GM12864 (cell line): ENCODE data around the gene MAMLD1.
"Not testable (repeated sequence)": the region's sequence is repeated elsewhere in the genome, so short reads cannot be mapped to it uniquely, and the experiment has no call there.

Experiments
- DNase-seq: peaks from one replicate; pipeline ENCODE4 v3.0.0-alpha.2; 2011; ENCODE audit warnings: low read depth
- H3K4me3 ChIP-seq: 2 replicates; pipeline ENCODE4 v1.5.1; 2011; ENCODE audit warnings: mild to moderate bottlenecking, low read depth, low read length, control low read depth
- TF ChIP-seq, protein P1 (sequence below): IDR thresholded peaks from 2 replicates; pipeline ENCODE4 v1.5.1; 2011; ENCODE audit warnings: low read depth, mild to moderate bottlenecking, moderate library complexity, low read length, control low read depth, inconsistent platforms; ENCODE audit errors: missing control alignments

Gene MAMLD1

DNA sequence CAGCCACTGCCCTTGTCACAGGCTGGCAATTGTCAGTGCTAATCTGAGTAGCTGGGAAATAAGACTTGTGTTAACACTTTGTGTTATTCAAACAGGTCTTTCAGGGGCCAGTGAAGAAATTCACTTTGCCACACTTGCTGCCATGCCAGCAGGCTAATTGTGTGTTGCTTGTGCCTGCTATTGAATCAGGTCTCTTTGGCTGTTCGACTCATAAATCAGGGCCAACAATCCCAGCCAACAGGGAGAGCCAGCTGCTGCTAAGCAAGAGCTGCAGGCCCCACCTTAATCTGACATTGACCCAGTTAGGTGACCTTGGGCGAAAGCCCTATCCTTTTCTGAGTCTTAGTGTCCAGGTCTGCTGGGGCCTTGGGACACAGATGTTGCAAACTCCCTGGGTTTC is 28.1 kb upstream of the MAMLD1 start:
- no peak for DNase-seq
- TF ChIP-seq, protein P1, sequence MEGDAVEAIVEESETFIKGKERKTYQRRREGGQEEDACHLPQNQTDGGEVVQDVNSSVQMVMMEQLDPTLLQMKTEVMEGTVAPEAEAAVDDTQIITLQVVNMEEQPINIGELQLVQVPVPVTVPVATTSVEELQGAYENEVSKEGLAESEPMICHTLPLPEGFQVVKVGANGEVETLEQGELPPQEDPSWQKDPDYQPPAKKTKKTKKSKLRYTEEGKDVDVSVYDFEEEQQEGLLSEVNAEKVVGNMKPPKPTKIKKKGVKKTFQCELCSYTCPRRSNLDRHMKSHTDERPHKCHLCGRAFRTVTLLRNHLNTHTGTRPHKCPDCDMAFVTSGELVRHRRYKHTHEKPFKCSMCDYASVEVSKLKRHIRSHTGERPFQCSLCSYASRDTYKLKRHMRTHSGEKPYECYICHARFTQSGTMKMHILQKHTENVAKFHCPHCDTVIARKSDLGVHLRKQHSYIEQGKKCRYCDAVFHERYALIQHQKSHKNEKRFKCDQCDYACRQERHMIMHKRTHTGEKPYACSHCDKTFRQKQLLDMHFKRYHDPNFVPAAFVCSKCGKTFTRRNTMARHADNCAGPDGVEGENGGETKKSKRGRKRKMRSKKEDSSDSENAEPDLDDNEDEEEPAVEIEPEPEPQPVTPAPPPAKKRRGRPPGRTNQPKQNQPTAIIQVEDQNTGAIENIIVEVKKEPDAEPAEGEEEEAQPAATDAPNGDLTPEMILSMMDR: no peak
- H3K4me3 ChIP-seq: no peak overlapping the region

DNA sequence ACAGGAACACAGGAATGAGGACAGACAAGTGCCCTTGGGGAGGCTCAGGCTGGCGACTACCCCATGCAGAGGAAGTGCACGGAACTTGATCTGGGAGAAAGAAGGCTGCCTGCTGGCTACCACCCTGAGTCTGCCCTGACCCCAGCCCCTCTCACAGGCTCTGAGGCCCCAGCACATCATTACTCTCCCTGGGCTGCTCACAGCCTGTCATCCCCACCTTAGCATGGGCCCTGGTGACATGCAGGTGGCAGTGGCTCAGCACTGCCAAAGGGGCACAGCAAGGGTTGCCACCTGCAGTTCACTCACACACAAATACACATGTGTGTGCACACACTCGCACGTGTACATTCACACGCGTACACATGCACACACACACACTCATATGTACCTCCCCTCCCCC is 26.1 kb upstream of the MAMLD1 start:
- TF ChIP-seq, protein P1: no peak
- no peak overlapping the region for H3K4me3 ChIP-seq
- DNase-seq: no peak

DNA sequence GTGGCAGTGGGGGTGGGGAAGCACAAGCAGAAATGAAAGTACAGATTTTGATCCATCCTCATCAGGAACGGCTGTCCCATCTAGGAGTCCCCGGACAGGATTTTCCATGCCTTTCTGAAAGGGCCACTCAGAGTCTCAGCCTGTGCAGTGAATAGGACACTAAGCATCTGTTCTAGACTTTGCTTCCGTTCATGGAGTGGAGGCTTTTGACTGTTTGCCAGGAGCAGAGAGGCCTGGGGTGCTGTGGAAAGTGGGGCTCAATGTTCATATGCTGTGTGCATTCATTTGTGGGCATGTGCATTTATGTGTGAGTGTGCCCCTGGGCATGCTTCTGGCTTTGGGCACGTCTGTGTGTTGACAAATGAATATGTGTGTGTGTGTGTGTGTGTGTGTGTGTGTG is 25.6 kb upstream of the MAMLD1 start:
- DNase-seq: no peak
- H3K4me3 ChIP-seq: no peak overlapping the region
- TF ChIP-seq, protein P1: no peak

DNA sequence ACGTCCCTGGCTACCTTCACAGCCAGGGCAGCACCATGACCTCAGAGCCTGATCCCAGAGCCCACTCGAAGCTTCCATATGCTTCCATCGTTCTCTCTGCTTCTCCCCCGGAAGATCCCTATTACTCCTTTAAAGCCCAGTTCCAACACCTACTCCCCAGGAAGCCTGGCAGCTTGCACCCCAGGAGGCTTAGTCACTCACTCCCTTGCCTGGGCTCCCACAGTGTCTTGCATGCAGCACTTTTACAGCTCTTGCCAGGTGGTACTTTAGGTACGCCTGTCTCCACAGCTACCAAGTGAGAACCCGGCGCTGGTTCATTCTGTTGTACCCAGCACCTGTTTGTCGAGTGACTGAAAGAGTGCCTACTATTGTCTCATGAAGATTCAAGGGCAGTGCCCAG is 24.5 kb upstream of the MAMLD1 start:
- TF ChIP-seq, protein P1: no peak
- DNase-seq: no peak
- no peak overlapping the region for H3K4me3 ChIP-seq

DNA sequence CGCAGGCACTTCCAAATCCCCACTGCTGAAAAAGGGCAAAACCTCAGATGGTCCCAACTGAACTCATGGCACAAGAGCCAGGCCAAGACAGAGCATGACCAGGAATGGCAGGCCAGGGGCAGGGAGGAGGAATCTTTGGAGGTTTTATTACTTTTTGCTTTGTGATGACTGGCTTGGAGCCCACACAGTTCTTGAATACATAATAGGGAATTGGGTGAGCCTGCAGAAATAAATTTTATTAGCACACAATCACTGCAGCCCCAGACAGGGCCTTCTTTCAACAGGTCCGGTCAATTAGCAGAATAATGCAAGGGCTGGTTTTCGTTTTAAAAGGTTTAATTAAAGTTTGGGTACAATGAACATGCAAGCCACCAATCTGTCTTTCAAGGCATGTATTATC is 23.4 kb upstream of the MAMLD1 start:
- TF ChIP-seq, protein P1: no peak
- H3K4me3 ChIP-seq: no peak overlapping the region
- DNase-seq: no peak

DNA sequence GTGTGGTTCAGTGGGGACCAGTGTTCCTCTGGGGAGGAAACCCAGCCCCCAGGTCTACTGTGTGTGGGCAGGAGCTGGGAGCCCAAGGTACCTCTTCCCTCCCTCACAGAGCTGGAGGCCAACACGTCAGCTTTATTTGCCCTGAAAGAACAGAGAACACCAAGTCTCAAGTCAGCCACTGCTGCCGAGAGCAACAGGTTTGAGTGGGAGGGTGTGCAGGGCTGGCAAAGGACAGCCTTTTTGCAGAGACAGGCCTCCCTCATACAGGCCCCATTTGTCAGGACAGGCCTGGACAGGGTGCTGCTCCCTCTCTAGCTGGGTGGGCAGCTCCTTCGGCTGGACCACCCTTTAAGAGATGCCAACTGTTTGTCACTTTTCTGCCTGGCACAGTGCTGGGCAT is 22.8 kb upstream of the MAMLD1 start:
- not testable (repeated sequence) for DNase-seq, H3K4me3 ChIP-seq

DNA sequence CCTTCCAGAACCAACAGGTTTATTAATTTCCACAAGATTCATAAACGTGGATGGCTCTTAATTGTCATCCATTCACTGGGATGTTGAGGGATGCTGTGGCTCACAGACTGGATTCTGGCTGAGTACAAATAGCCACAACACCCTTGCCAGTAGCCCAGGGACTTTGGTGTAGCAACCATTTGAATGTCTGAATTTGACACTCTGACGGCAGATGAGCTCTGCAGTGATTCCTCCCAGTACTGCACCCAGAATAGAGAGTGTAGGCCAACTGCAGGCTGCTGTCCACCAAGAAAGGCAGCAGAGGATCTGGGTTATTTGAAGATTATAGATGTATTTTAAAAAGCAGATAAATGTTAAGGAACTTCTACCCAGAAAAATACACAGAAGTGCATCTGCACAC is 15.6 kb upstream of the MAMLD1 start:
- TF ChIP-seq, protein P1: no peak
- H3K4me3 ChIP-seq: no peak overlapping the region
- DNase-seq: no peak

DNA sequence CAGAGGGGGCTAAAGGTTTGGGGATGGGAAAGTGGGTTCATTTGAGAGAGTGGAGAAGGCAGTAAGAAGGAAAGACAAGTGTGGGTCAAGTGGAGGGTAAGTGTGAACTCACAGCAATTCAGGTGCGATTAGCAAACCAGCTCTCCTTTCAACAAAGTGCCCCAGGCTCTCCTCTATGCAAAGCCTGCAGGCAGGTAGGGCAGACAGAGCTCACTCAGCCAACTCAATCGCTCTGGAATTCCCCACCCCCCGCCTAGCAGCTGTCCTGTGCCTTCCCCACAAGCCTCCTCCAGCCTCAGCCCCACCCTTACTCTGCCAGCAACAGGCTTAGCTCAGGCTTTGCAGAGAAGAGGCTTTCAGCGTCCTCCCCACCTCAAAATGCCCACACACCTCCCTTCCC is 14.8 kb upstream of the MAMLD1 start:
- no peak overlapping the region for H3K4me3 ChIP-seq
- DNase-seq: no peak
- TF ChIP-seq, protein P1: no peak
